ENCODE results near the gene RGS6.
A peak's percentile ranks its signal among the peaks of the same experiment; 100 is the strongest.

RGS6 gene

DNA sequence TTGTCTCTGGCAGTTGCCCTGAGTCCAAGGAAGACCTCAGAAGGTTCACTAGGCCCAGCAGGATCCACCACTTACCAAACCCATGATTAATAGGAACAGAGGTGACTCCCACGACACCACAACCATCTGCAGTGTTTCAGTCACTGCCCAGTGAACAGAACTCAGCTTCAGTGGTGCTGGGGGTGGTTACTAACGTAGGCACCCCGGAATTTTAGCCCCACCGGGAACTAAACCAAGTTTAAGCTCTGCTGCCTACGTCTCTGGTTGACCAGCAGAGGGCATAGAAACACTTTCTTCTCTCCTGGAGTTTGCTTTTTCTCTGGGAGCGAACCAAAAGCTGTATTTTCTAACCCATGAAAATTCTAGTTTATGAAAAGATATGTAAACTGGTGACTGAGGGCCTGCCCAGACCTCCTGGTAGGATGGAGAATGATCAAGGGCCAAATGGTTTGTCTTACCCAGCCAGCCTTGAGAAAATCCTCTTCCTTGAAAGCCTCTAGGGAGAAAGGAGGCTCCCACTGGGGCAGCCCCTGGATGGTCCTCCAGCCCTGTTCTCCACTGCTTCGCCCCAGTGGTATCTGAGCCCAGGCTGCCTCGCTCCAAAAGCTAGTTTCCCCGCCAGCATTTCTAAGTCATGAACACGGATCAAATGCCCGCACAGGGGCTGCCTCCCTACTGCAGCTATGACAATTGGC is 581.9 kb downstream of the RGS6 start:
- peak in 1 of 2 experiments; percentile 47 for DNase-seq

GRCh38 chr14:72514660-72515025 is 582.4 kb downstream of the RGS6 start:
- DNase-seq = no peak

DNA sequence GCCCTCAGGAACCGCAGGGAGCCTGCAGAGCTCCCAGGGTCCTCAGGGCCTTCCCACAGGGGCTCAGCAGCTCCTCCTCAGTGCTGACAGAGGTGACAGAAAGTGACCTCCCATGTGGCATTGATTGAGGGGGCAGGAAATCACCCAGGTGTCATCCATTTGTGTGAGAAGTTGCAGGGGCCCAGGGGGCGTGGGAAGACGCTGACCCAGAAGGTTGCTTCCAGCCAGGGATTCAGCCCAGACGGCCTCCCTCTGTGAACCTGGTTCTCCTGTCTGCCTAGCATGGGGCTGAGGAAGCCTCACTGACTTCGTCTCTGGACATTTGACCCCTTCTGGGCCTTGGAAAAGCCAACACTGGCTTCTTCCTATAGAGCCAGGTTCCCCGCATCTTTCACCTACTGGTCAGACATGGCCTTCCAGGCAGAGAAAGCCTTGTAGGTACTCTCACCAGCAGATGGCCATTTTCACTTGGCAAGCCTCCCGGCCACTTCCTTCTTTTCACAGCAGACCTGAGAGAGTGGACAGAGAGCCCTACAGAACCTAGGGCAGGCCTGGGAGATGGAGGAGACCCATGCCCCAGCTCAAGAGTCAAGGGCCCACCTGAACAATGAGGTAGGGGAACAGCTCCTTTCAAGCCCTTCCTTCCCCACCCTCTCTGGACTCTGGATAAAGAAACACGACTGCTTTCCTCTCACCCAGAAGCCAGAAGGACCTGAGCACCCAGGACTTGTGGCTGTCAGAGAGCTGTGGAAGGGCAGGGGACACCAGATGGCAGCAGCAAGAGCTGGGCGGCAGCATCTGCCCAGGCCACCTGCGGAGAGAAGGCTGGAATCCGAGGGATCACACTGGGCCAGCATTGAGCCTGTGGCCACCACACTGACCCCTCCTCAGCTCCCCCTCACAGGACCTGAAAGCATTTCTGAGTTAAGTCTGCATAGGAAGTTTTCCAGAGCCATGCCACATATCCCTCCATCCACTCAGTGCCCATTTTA is 583.8 kb downstream of the RGS6 start:
- no peak for DNase-seq

GRCh38 chr14:72516936-72517700 is 584.9 kb downstream of the RGS6 start:
- DNase-seq = peak in 1 of 2 experiments; percentile 61

GRCh38 chr14:72517736-72518135 is 585.5 kb downstream of the RGS6 start:
- no peak for DNase-seq

DNA sequence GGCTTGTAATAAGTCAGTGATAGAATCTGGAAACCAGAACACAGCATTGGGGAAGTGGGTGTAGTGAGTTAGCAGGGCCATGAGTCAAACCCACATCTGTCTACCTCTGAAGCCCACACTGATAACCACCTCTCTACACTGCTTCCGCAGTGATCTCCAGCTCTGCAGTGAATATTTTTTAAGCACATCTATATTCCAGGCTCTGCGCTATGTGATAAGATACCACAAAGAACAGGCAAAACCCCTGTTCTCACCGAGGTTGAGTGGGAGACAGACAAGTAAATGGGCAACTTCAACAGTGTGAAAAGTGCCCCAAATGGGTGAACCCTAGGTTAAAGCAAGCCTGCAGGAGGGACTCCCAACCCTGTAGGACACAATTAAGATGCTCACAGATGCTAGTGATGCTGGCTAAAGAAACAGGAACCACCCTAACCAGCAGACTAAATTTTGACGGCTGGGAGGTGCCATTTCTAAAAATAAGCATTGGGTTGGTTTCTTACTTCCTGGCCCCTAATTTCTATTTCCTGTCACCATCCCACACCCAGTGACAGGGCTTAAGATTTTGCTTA is 586.7 kb downstream of the RGS6 start:
- DNase-seq = no peak

DNA sequence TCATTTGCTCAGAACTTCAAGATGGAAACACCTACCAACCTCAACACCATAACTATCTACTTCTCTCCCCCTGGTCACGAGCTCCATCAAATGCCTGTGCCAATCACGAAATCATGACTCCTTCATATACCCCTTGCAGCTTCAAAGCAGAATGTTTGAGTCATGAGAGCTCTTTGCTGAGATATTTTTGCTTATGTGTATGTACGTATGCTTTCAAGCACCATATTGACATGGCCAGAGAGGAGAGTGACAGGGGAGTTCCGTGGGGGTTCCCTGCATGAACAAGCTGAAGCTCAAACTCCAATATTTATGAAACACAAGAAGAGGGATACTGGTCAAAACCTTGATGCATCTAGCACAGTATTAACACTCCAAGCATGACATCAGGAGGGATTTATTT is 587.3 kb downstream of the RGS6 start:
- no peak for DNase-seq

GRCh38 chr14:72521045-72521444 is 588.8 kb downstream of the RGS6 start:
- no peak for DNase-seq

GRCh38 chr14:72521968-72522741 is 589.9 kb downstream of the RGS6 start:
- DNase-seq = no peak

- DNase-seq = no peak
Observed at GRCh38 chr14:72522847-72523246, 590.6 kb downstream of the RGS6 start.

DNA sequence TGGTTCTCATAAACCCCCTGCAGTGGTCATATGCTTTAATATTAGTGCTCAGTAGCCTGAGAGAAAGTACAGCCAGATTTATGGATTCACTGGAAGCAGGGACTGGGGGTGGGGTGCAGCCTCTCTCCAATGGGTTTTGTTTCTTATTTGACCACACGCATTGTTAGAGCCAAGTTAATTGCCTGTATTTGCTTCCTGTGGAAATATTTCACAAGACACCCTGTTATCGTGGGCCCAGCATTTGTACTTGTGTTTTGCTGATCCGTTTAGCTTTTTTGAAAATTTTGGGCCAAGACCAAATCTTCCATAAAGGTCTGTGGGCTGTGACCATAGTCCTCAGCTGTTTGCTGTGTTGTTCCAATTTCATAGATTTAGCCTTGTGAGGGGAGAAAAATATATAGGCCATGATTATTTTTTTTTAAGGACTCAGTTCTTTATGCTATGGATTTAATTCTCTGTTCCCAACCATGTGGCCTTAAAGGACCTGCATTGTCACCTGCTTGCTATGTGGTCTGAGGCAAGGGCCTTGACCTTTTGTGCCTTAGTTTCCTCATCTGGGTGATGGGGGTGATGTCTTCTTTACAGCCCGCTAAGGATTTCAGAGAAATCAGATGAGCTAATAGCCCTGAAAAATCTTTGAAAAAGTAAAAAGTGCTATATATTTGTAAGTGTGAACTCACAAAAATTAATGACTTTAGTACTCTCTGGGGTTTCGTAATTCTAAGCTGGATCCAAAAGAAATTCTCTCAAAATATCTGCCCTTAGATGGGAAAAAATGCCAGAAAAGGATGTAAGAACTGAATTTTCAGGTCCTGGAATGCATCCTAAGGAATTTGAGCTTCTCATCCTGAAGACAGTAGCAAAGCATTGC is 591.4 kb downstream of the RGS6 start:
- DNase-seq = no peak

- DNase-seq = no peak
Observed at GRCh38 chr14:72524295-72524629, 592.0 kb downstream of the RGS6 start.

DNA sequence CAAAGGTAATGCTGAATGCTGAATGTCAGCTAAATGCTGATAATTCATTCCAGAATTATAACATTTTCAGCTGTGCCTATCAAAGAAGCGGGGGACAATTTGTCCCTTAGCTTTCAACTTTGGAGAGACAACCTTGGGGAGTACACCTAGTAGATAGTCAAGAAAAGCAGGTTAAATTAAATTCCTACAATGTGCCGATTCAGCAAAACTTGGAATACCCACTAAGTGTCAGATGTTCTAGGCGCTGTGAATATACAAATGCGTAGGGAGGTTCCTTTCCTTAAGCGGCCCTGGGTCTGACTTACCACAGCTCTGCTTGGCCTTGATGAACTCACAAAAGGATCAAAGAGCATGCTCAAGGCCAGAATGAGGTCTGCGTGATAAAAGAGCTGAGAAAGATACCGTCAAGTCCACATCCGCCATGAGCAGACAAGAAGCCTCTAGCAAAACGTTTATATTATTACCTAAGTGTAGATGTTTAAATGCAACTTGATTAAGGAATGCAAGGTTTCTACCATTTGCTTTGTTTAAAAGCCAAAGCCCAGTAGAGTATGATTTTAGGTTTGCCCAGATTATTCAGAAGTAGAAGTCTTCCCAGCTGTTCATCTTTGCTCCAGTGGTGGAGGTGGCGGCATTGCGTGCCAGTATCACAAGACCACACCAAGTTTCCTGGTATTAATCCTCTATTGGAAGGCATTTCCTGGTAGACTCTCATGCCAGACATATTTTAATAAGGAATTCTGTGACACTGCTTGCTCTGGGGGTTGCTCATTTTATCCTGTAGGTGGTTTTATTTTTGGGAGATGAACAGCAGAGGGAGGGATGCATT is 593.1 kb downstream of the RGS6 start:
- no peak for DNase-seq

DNA sequence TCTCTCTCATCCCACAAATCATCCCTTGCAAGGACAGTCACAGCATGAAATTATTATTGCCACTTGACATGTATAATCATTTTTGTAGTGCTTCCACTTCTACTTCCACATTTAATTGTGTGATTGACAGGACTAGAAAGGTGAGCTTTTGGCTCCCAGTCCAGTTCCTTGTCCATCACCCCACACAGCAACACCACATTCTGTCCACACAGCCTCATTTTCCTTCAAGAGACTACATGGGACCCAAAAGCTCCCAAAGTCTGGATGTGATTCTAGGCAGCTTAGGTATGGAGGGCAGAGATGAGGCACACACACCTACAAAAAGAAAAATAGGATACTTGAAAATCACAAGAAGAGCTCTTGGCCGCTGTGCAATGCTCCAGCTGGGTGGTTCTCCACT is 595.4 kb downstream of the RGS6 start:
- DNase-seq = no peak

DNA sequence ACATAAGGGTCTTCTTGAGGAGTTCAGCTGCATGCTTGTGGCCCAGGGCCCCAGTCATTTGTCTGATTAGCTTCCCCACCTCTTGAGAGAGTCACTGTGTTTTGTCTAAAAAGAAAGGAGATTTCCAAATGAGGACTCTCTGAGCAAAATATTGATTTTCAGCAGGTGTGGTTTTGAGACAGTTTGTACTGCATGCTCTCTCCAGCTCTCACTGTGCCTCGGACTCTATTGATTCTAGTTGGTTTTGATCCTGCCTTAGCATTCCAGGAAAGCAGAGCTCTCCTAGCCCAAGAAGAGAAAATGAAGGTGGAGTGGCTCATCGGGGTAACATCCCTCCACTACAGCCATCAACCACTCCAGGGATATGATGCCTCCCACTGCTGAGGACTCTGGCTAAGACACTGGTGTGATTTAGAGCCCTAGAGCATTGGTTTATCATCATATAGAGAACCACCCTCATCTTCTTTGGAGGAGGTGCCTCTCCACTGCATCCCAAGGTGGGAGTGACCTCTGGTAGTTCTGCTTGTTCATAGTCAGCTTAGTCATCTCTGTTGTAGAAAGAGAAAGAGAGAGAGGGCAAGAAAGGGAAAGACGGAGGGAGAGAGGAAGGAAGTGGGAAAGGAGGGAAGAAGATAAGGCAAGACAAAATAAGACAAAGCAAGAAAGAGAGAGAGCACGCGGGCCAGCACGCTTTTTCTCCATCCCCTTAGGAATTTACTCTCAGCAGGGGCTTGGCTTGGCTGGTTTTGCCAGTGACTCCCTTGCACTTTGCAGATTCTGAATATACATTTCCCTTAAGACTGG is 596.0 kb downstream of the RGS6 start:
- no peak for DNase-seq

DNA sequence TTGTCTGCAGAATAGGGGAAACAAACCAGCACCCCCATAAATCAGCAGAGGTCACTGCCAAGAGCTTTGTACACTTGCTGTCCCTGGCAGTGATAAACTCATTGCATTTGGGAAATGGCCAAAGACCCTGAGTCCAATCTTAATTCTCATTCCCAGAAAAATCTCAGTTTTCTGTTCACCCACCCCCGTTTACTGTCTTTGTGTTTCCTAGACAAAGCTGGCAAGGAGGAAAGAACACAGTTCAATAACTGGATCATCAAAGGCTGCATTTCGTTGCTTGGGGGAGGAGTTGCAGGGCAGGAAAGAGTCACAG is 596.6 kb downstream of the RGS6 start:
- DNase-seq = no peak

GRCh38 chr14:72532686-72533454 is 600.6 kb downstream of the RGS6 start:
- no peak for DNase-seq

GRCh38 chr14:72535485-72535884 is 603.3 kb downstream of the RGS6 start:
- DNase-seq = no peak

- no peak for DNase-seq
Observed at GRCh38 chr14:72538387-72538786, 606.2 kb downstream of the RGS6 start.
